WTC11 (cell line): Measurements from ENCODE around the gene XRN1. TPM values are rescaled to one million over a fixed set of nuclear protein-coding genes. Genes with fewer than 3 reads are reported as not detected.
"Not testable (repeated sequence)": the region's sequence is repeated elsewhere in the genome, so short reads cannot be mapped to it uniquely, and the experiment has no call there.

Source experiments
- ATAC-seq: fragments of 200-7000 bp; cut with Tn5 transposase; 2 replicates; pipeline ENCODE4 v1.10.0; 2021; ENCODE audit warnings: mild to moderate bottlenecking, moderate library complexity
- CTCF ChIA-PET: fragments of 300-600 bp; sonication (Branson Sonifier 250); formaldehyde crosslinking; loops from one replicate; lab custom pipeline; 2021; ENCODE audit warnings: antibody characterized with exemption; lab: Charles Lee
- POLR2A ChIA-PET: fragments of 350-600 bp; sonication (Branson Sonifier 250); formaldehyde crosslinking; loops from one replicate; lab custom pipeline; 2021; ENCODE audit warnings: antibody characterized with exemption; lab: Charles Lee
- DNase-seq: peaks from one replicate; pipeline ENCODE4 v3.0.0; 2021; ENCODE audit warnings: low spot score
- H3K27ac Mint-ChIP-seq: 2 replicates; pipeline ENCODE4 v1.8.0; 2021; ENCODE audit warnings: mixed read lengths
- H3K27me3 Mint-ChIP-seq: 2 replicates; pipeline ENCODE4 v1.8.0; 2021; ENCODE audit warnings: low read depth, mild to moderate bottlenecking, moderate library complexity, mixed read lengths
- H3K36me3 Mint-ChIP-seq: 2 replicates; pipeline ENCODE4 v1.8.0; 2021; ENCODE audit warnings: mixed read lengths
- H3K4me1 Mint-ChIP-seq: 2 replicates; pipeline ENCODE4 v1.8.0; 2022; ENCODE audit warnings: mixed read lengths
- H3K4me3 Mint-ChIP-seq: 2 replicates; pipeline ENCODE4 v1.8.0; 2021; ENCODE audit warnings: mild to moderate bottlenecking, moderate library complexity, mixed read lengths
- H3K9me3 Mint-ChIP-seq: 2 replicates; pipeline ENCODE4 v1.8.0; 2021; ENCODE audit warnings: mixed read lengths
- ATF1 ChIP-seq: sonication (generic); formaldehyde crosslinking; IDR thresholded peaks from 2 replicates; pipeline ENCODE4 v1.8.1; 2023; ENCODE audit warnings: mild to moderate bottlenecking, moderate library complexity, missing genetic modification reagents
- E2F5 ChIP-seq: sonication (generic); formaldehyde crosslinking; IDR thresholded peaks from 2 replicates; pipeline ENCODE4 v1.8.1; 2022; ENCODE audit warnings: mild to moderate bottlenecking, moderate library complexity, missing genetic modification reagents
- FOXJ3 ChIP-seq: sonication (generic); formaldehyde crosslinking; IDR thresholded peaks from 2 replicates; pipeline ENCODE4 v1.9.0; 2021; ENCODE audit warnings: missing genetic modification reagents, mild to moderate bottlenecking, borderline replicate concordance
- GABPB1 ChIP-seq: sonication (generic); formaldehyde crosslinking; IDR thresholded peaks from 2 replicates; pipeline ENCODE4 v1.8.1; 2023; ENCODE audit warnings: mild to moderate bottlenecking, missing genetic modification reagents
- HMGA2 ChIP-seq: fragments of 250-450 bp; sonication (Bioruptor Pico); IDR thresholded peaks from 2 replicates; pipeline ENCODE4 v1.4.0; 2021; ENCODE audit warnings: mild to moderate bottlenecking, moderate library complexity
- NFYB ChIP-seq: sonication (generic); formaldehyde crosslinking; conservative IDR thresholded peaks from 2 replicates; pipeline ENCODE4 v1.8.0; 2022; ENCODE audit warnings: low read depth, missing genetic modification reagents
- RORB ChIP-seq: fragments of 250-450 bp; sonication (Bioruptor Pico); IDR thresholded peaks from 2 replicates; pipeline ENCODE4 v1.9.0; 2021; ENCODE audit warnings: mild to moderate bottlenecking
- SMAD3 ChIP-seq: sonication (generic); formaldehyde crosslinking; IDR thresholded peaks from 2 replicates; pipeline ENCODE4 v1.8.0; 2022; ENCODE audit warnings: missing genetic modification reagents, mild to moderate bottlenecking, borderline replicate concordance
- TP53 ChIP-seq: sonication (generic); formaldehyde crosslinking; IDR thresholded peaks from 2 replicates; pipeline ENCODE4 v1.8.1; 2023; ENCODE audit warnings: mild to moderate bottlenecking, missing genetic modification reagents
- USF1 ChIP-seq: sonication (generic); formaldehyde crosslinking; IDR thresholded peaks from 2 replicates; pipeline ENCODE4 v1.8.0; 2022; ENCODE audit warnings: mild to moderate bottlenecking, missing genetic modification reagents
- ZNF121 ChIP-seq: sonication (generic); formaldehyde crosslinking; IDR thresholded peaks from 2 replicates; pipeline ENCODE4 v1.8.0; 2023; ENCODE audit warnings: missing genetic modification reagents
- ZNF532 ChIP-seq: fragments of 250-450 bp; sonication (Bioruptor Pico); IDR thresholded peaks from 2 replicates; pipeline ENCODE4 v1.9.0; 2021; ENCODE audit warnings: mild to moderate bottlenecking, borderline replicate concordance
- total RNA-seq: library from RNA; stranded (reverse); gene quantifications from 3 replicates; pipeline ENCODE4 v1.2.3, GENCODE V29; 2021
- TF ChIP-seq, protein P1 (sequence below): fragments of 250-450 bp; sonication (Bioruptor Pico); conservative IDR thresholded peaks from 2 replicates; pipeline ENCODE4 v1.9.0; 2021; ENCODE audit warnings: mild to moderate bottlenecking
- TF ChIP-seq, protein P2 (sequence below): fragments of 200-600 bp; IDR thresholded peaks from 2 replicates; pipeline ENCODE4 v1.8.0; 2022; ENCODE audit warnings: antibody characterized with exemption
- TF ChIP-seq, protein P3 (sequence below): sonication (generic); formaldehyde crosslinking; IDR thresholded peaks from 2 replicates; pipeline ENCODE4 v1.8.1; 2022; ENCODE audit warnings: low read depth, missing genetic modification reagents, borderline replicate concordance

Gene XRN1
- total RNA-seq, 1 experiment from 2014 or later: 19.2 TPM

DNA sequence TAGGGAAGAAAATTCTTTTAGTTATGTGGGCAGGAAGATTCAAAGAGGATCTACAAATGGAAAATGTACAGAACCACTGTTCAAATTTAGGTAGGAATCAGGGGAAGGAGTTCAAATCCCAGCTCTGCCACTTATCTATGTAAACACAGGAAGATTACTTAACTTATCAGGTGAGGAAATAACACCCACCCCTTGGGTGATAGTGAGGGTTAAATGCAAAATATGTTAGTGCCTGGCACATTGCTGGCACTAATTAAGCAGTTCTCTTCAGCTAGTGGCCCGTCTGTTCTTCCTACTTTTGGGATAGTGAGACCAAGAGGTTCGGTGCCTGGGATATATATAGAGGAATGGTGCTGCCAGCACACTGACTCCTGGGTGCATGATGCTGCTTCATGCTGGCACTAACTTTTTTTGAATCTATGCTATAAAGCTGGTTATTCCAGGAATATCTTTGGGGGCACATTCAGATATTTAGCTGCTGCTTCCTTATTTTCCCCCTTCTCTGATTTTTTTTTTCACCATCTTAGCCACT lies 83.8 kb downstream of the XRN1 start:
- ChIA-PET POLR2A (no interaction called here), CTCF (no interaction called here)
- TF ChIP-seq RORB (CRISPR knock-in tag) (peak; percentile 21; the same call in 1 of the 2 replicates), NFYB (CRISPR knock-in tag) (no peak), TP53 (CRISPR knock-in tag) (no peak)
- TF ChIP-seq, protein P1, sequence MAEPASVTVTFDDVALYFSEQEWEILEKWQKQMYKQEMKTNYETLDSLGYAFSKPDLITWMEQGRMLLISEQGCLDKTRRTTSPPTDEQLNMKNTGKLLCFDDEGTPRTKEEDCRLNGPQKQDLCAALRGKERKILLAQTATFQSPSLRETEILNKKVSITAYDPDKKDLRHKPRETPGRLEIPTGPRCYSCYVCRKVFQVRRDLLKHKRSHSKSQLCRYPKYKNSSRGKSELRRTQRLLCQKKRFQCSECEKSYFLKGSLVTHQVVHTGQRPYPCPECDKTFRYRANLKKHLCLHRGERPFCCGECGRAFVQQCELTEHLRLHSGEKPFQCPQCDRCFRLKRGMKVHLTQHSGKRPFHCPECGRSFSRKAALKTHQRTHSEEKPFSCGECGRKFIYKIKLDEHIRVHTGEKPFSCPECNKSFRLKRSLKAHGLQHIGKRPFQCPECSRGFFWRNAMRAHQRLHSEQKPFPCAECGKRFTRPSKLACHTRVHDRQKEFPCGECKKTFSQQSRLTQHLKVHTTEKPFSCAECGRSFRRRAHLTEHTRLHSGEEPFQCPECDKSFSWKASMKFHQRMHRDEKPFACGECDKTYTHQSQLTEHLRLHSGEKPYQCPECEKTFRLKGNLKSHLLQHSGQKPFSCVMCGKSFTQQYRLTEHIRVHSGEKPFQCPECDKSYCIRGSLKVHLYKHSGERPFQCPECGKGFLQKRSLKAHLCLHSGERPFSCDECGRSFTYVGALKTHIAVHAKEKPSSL (CRISPR knock-in tag): no peak
- TF ChIP-seq, all 79 proteins: peak for 1

GRCh38 chr3:142363433-142363832 lies 84.4 kb downstream of the XRN1 start:
- DNase-seq, ATAC-seq, H3K27me3 Mint-ChIP-seq, H3K4me1 Mint-ChIP-seq, H3K9me3 Mint-ChIP-seq, CTCF ChIA-PET, H3K4me3 Mint-ChIP-seq, POLR2A ChIA-PET, H3K27ac Mint-ChIP-seq, H3K36me3 Mint-ChIP-seq: not testable (repeated sequence)

More for the DNA sequence above, 83.8 kb downstream of the XRN1 start:
- H3K9me3 Mint-ChIP-seq: no peaks in the 10 kb centered on the region
- no peak overlapping the region for H3K4me3 Mint-ChIP-seq
- peaks cover 3% of the 10 kb centered on the region for H3K36me3 Mint-ChIP-seq
- H3K27me3 Mint-ChIP-seq: no peaks in the 10 kb centered on the region
- no peak overlapping the region for H3K27ac Mint-ChIP-seq
- no peak for DNase-seq
- H3K4me1 Mint-ChIP-seq: no peaks in the 10 kb centered on the region
- ATAC-seq: no peak

DNA sequence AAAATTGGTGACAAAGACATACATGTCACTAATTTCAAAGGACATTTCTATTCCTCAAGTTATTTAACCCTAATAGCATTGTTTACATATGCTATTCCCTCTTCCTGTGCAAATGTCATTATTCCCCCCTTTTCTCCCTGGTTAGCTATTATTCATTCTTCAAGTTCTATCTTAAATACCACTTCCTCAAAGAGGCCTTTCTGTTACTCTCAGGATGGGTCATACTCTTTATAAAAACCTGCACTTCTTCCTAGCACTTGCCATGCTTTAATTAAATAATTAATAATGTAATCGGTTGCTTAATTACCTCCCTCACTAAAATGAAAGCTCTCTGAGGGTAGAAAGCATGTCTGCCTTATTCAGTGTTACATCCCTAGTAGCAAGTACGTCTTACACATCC lies 88.5 kb downstream of the XRN1 start:
- POLR2A ChIA-PET: no interaction called here
- Mint-ChIP-seq H3K4me1 (no peaks in the 10 kb centered on the region), H3K9me3 (no peaks in the 10 kb centered on the region), H3K27ac (no peak overlapping the region), H3K4me3 (no peak overlapping the region), H3K36me3 (peaks cover 14% of the 10 kb centered on the region), H3K27me3 (no peaks in the 10 kb centered on the region)
- CTCF ChIA-PET: no interaction called here
- DNase-seq (no peak), ATAC-seq (no peak)
- TF ChIP-seq E2F5 (CRISPR knock-in tag) (no peak), USF1 (CRISPR knock-in tag) (no peak)
- TF ChIP-seq, protein P2, sequence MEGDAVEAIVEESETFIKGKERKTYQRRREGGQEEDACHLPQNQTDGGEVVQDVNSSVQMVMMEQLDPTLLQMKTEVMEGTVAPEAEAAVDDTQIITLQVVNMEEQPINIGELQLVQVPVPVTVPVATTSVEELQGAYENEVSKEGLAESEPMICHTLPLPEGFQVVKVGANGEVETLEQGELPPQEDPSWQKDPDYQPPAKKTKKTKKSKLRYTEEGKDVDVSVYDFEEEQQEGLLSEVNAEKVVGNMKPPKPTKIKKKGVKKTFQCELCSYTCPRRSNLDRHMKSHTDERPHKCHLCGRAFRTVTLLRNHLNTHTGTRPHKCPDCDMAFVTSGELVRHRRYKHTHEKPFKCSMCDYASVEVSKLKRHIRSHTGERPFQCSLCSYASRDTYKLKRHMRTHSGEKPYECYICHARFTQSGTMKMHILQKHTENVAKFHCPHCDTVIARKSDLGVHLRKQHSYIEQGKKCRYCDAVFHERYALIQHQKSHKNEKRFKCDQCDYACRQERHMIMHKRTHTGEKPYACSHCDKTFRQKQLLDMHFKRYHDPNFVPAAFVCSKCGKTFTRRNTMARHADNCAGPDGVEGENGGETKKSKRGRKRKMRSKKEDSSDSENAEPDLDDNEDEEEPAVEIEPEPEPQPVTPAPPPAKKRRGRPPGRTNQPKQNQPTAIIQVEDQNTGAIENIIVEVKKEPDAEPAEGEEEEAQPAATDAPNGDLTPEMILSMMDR: no peak

GRCh38 chr3:142356818-142357217 lies 91.0 kb downstream of the XRN1 start:
- Mint-ChIP-seq H3K9me3 (no peaks in the 10 kb centered on the region), H3K27ac (no peak overlapping the region), H3K36me3 (peaks cover 21% of the 10 kb centered on the region), H3K4me3 (no peak overlapping the region), H3K4me1 (no peaks in the 10 kb centered on the region), H3K27me3 (no peaks in the 10 kb centered on the region)
- ATAC-seq: no peak
- ChIA-PET POLR2A (no interaction called here), CTCF (no interaction called here)
- no peak for DNase-seq
- no peak for TF ChIP-seq ATF1
- TF ChIP-seq, protein P3, sequence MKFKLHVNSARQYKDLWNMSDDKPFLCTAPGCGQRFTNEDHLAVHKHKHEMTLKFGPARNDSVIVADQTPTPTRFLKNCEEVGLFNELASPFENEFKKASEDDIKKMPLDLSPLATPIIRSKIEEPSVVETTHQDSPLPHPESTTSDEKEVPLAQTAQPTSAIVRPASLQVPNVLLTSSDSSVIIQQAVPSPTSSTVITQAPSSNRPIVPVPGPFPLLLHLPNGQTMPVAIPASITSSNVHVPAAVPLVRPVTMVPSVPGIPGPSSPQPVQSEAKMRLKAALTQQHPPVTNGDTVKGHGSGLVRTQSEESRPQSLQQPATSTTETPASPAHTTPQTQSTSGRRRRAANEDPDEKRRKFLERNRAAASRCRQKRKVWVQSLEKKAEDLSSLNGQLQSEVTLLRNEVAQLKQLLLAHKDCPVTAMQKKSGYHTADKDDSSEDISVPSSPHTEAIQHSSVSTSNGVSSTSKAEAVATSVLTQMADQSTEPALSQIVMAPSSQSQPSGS (CRISPR knock-in tag): no peak
- no peak for TF ChIP-seq HMGA2 (CRISPR knock-in tag)
- TF ChIP-seq ZNF121 (CRISPR knock-in tag): no peak
- TF ChIP-seq ZNF532 (CRISPR knock-in tag): no peak
- TF ChIP-seq FOXJ3 (CRISPR knock-in tag): no peak
- TF ChIP-seq, protein P2: no peak
- no peak for TF ChIP-seq SMAD3 (CRISPR knock-in tag)
- TF ChIP-seq GABPB1 (CRISPR knock-in tag): no peak
